ENCODE results near the gene FABP3.
"Not testable (repeated sequence)": the region's sequence is repeated elsewhere in the genome, so short reads cannot be mapped to it uniquely, and the experiment has no call there.

FABP3 gene

GRCh38 chr1:31386576-31387243 is 13.8 kb upstream of the FABP3 start:
- H3K4me1 Mint-ChIP-seq (ENCODE audit: low read depth); H3K27ac Mint-ChIP-seq; H3K9me3 Mint-ChIP-seq; H3K36me3 Mint-ChIP-seq (ENCODE audit: low read depth); H3K4me3 Mint-ChIP-seq: not testable (repeated sequence)
- peaks cover 10% of the 10 kb centered on the region for H3K27me3 Mint-ChIP-seq (ENCODE audit: low read depth)

- Mint-ChIP-seq H3K4me1 (ENCODE audit: low read depth) (no peaks in the 10 kb centered on the region), H3K27me3 (ENCODE audit: low read depth) (peaks cover 10% of the 10 kb centered on the region), H3K27ac (no peak overlapping the region), H3K36me3 (ENCODE audit: low read depth) (no peaks in the 10 kb centered on the region), H3K9me3 (no peaks in the 10 kb centered on the region), H3K4me3 (no peak overlapping the region)
Measured at GRCh38 chr1:31383967-31384366, 11.1 kb upstream of the FABP3 start.

- Mint-ChIP-seq H3K36me3 (ENCODE audit: low read depth) (no peaks in the 10 kb centered on the region), H3K27me3 (ENCODE audit: low read depth) (peaks cover 8% of the 10 kb centered on the region), H3K4me3 (no peak overlapping the region), H3K9me3 (no peaks in the 10 kb centered on the region), H3K4me1 (ENCODE audit: low read depth) (no peaks in the 10 kb centered on the region), H3K27ac (no peak overlapping the region)
Measured at GRCh38 chr1:31382379-31382989, 9.6 kb upstream of the FABP3 start.

GRCh38 chr1:31381394-31382294 is 8.8 kb upstream of the FABP3 start:
- no peaks in the 10 kb centered on the region for H3K4me1 Mint-ChIP-seq (ENCODE audit: low read depth)
- H3K9me3 Mint-ChIP-seq = no peaks in the 10 kb centered on the region
- no peaks in the 10 kb centered on the region for H3K36me3 Mint-ChIP-seq (ENCODE audit: low read depth)
- H3K4me3 Mint-ChIP-seq = no peak overlapping the region
- peaks cover 8% of the 10 kb centered on the region for H3K27me3 Mint-ChIP-seq (ENCODE audit: low read depth)
- no peak overlapping the region for H3K27ac Mint-ChIP-seq

- no peak overlapping the region for H3K27ac Mint-ChIP-seq
- H3K27me3 Mint-ChIP-seq (ENCODE audit: low read depth) = peaks cover 8% of the 10 kb centered on the region
- no peaks in the 10 kb centered on the region for H3K9me3 Mint-ChIP-seq
- no peak overlapping the region for H3K4me3 Mint-ChIP-seq
- H3K4me1 Mint-ChIP-seq (ENCODE audit: low read depth) = no peaks in the 10 kb centered on the region
- H3K36me3 Mint-ChIP-seq (ENCODE audit: low read depth) = no peaks in the 10 kb centered on the region
Measured at GRCh38 chr1:31380181-31380580, 7.3 kb upstream of the FABP3 start.

- H3K9me3 Mint-ChIP-seq = no peaks in the 10 kb centered on the region
- peaks cover 1% of the 10 kb centered on the region for H3K36me3 Mint-ChIP-seq (ENCODE audit: low read depth)
- H3K4me3 Mint-ChIP-seq = no peak overlapping the region
- H3K27ac Mint-ChIP-seq = no peak overlapping the region
- peaks cover 6% of the 10 kb centered on the region for H3K4me1 Mint-ChIP-seq (ENCODE audit: low read depth)
- H3K27me3 Mint-ChIP-seq (ENCODE audit: low read depth) = peaks cover 16% of the 10 kb centered on the region
Measured at GRCh38 chr1:31378001-31378400, 5.1 kb upstream of the FABP3 start.

- peaks cover 3% of the 10 kb centered on the region for H3K36me3 Mint-ChIP-seq (ENCODE audit: low read depth)
- H3K4me3 Mint-ChIP-seq = no peak overlapping the region
- H3K9me3 Mint-ChIP-seq = no peaks in the 10 kb centered on the region
- no peak overlapping the region for H3K27ac Mint-ChIP-seq
- peaks cover 7% of the 10 kb centered on the region for H3K4me1 Mint-ChIP-seq (ENCODE audit: low read depth)
- peaks cover 13% of the 10 kb centered on the region for H3K27me3 Mint-ChIP-seq (ENCODE audit: low read depth)
Measured at GRCh38 chr1:31377364-31377863, 4.5 kb upstream of the FABP3 start.

GRCh38 chr1:31376375-31377134 is 3.7 kb upstream of the FABP3 start:
- peaks cover 9% of the 10 kb centered on the region for H3K27me3 Mint-ChIP-seq (ENCODE audit: low read depth)
- no peak overlapping the region for H3K4me3 Mint-ChIP-seq
- peaks cover 8% of the 10 kb centered on the region for H3K4me1 Mint-ChIP-seq (ENCODE audit: low read depth)
- H3K9me3 Mint-ChIP-seq = no peaks in the 10 kb centered on the region
- H3K36me3 Mint-ChIP-seq (ENCODE audit: low read depth) = peaks cover 4% of the 10 kb centered on the region
- H3K27ac Mint-ChIP-seq = no peak overlapping the region

GRCh38 chr1:31374511-31375196 is 1.8 kb upstream of the FABP3 start:
- Mint-ChIP-seq H3K9me3 (no peaks in the 10 kb centered on the region), H3K36me3 (ENCODE audit: low read depth) (peaks cover 4% of the 10 kb centered on the region), H3K4me1 (ENCODE audit: low read depth) (peaks cover 8% of the 10 kb centered on the region), H3K4me3 (no peak overlapping the region), H3K27me3 (ENCODE audit: low read depth) (peaks cover 9% of the 10 kb centered on the region), H3K27ac (no peak overlapping the region)

GRCh38 chr1:31373897-31374486 is 1.1 kb upstream of the FABP3 start:
- H3K4me1 Mint-ChIP-seq (ENCODE audit: low read depth) = peaks cover 8% of the 10 kb centered on the region
- peaks cover 9% of the 10 kb centered on the region for H3K27me3 Mint-ChIP-seq (ENCODE audit: low read depth)
- H3K36me3 Mint-ChIP-seq (ENCODE audit: low read depth) = peaks cover 4% of the 10 kb centered on the region
- H3K27ac Mint-ChIP-seq = no peak overlapping the region
- no peaks in the 10 kb centered on the region for H3K9me3 Mint-ChIP-seq
- H3K4me3 Mint-ChIP-seq = peak overlapping the region; percentile 73

GRCh38 chr1:31372751-31373055 is 173 bp downstream of the FABP3 start:
- no peaks in the 10 kb centered on the region for H3K9me3 Mint-ChIP-seq
- peaks cover 5% of the 10 kb centered on the region for H3K36me3 Mint-ChIP-seq (ENCODE audit: low read depth)
- H3K4me3 Mint-ChIP-seq = no peak overlapping the region
- peaks cover 8% of the 10 kb centered on the region for H3K4me1 Mint-ChIP-seq (ENCODE audit: low read depth)
- H3K27me3 Mint-ChIP-seq (ENCODE audit: low read depth) = peaks cover 9% of the 10 kb centered on the region
- H3K27ac Mint-ChIP-seq = no peak overlapping the region

GRCh38 chr1:31372051-31372450 is 825 bp downstream of the FABP3 start:
- H3K4me3 Mint-ChIP-seq = no peak overlapping the region
- peaks cover 5% of the 10 kb centered on the region for H3K36me3 Mint-ChIP-seq (ENCODE audit: low read depth)
- no peaks in the 10 kb centered on the region for H3K9me3 Mint-ChIP-seq
- H3K27me3 Mint-ChIP-seq (ENCODE audit: low read depth) = peaks cover 9% of the 10 kb centered on the region
- H3K4me1 Mint-ChIP-seq (ENCODE audit: low read depth) = peaks cover 8% of the 10 kb centered on the region
- no peak overlapping the region for H3K27ac Mint-ChIP-seq

GRCh38 chr1:31371121-31371959 is 1.5 kb downstream of the FABP3 start:
- peaks cover 9% of the 10 kb centered on the region for H3K27me3 Mint-ChIP-seq (ENCODE audit: low read depth)
- H3K27ac Mint-ChIP-seq = no peak overlapping the region
- no peaks in the 10 kb centered on the region for H3K9me3 Mint-ChIP-seq
- peaks cover 5% of the 10 kb centered on the region for H3K36me3 Mint-ChIP-seq (ENCODE audit: low read depth)
- H3K4me1 Mint-ChIP-seq (ENCODE audit: low read depth) = peaks cover 8% of the 10 kb centered on the region
- H3K4me3 Mint-ChIP-seq = no peak overlapping the region
